EH (cell line): Measurements from ENCODE around the gene KRTDAP.

Experiments
- DNase-seq: peaks from one replicate; pipeline ENCODE4 v3.0.0-alpha.2; 2015; ENCODE audit warnings: low read depth

Gene KRTDAP

GRCh38 chr19:35451338-35452096 is 38.7 kb downstream of the KRTDAP start:
- no peak for DNase-seq

- no peak for DNase-seq
Measured at GRCh38 chr19:35449359-35450043, 40.8 kb downstream of the KRTDAP start.

GRCh38 chr19:35447606-35448469 is 42.4 kb downstream of the KRTDAP start, which contains the start of gene FFAR2:
Gene FFAR2, plus strand, starts transcription at chr19:35448257. Its CDS starts 1,458 bp downstream, at chr19:35449715.
- no peak for DNase-seq

GRCh38 chr19:35445826-35446593 is 44.3 kb downstream of the KRTDAP start:
- no peak for DNase-seq

GRCh38 chr19:35444735-35445134 is 45.5 kb downstream of the KRTDAP start:
- DNase-seq: no peak

- DNase-seq: no peak
Measured at GRCh38 chr19:35442091-35442490, 48.2 kb downstream of the KRTDAP start.

- no peak for DNase-seq
Measured at GRCh38 chr19:35439921-35440320, 50.3 kb downstream of the KRTDAP start.

GRCh38 chr19:35438527-35438926 is 51.7 kb downstream of the KRTDAP start:
- DNase-seq: no peak

- no peak for DNase-seq
Measured at GRCh38 chr19:35438096-35438495, 52.2 kb downstream of the KRTDAP start.

GRCh38 chr19:35437406-35437951 is 52.8 kb downstream of the KRTDAP start:
- DNase-seq: no peak
